RWPE2 (cell line): Measurements from ENCODE around the gene ZNF329.

Source experiments
- ATAC-seq: fragments of 200-7000 bp; cut with Tn5 transposase; 3 replicates; pipeline ENCODE4 v1.9.1; 2021; ENCODE audit warnings: low read depth
- DNase-seq: peaks from one replicate; pipeline ENCODE4 v3.0.0-alpha.2; 2020; ENCODE audit warnings: low spot score
- H3K27ac ChIP-seq: fragments of 450-650 bp; 2 replicates; pipeline ENCODE4 v1.5.1; 2017; ENCODE audit warnings: mild to moderate bottlenecking; ENCODE audit not compliant: poor library complexity, severe bottlenecking
- H3K27me3 ChIP-seq: fragments of 250-450 bp; sonication (Bioruptor Pico); 2 replicates; pipeline ENCODE4 v1.5.1; 2021; ENCODE audit warnings: mild to moderate bottlenecking, moderate library complexity; ENCODE audit not compliant: insufficient read depth, poor library complexity, severe bottlenecking
- H3K36me3 ChIP-seq: fragments of 250-450 bp; sonication (Bioruptor Pico); 2 replicates; pipeline ENCODE4 v1.5.1; 2020; ENCODE audit warnings: low read depth, mild to moderate bottlenecking, moderate library complexity
- H3K4me1 ChIP-seq: fragments of 250-450 bp; sonication (Bioruptor Pico); 2 replicates; pipeline ENCODE4 v1.5.1; 2021; ENCODE audit warnings: mild to moderate bottlenecking, moderate library complexity; ENCODE audit not compliant: insufficient read depth, poor library complexity, severe bottlenecking
- H3K4me3 ChIP-seq: fragments of 250-450 bp; sonication (Bioruptor Pico); 2 replicates; pipeline ENCODE4 v1.5.1; 2021; ENCODE audit warnings: mild to moderate bottlenecking, moderate library complexity; ENCODE audit not compliant: severe bottlenecking
- H3K9me3 ChIP-seq: fragments of 250-450 bp; sonication (Bioruptor Pico); 2 replicates; pipeline ENCODE4 v1.5.1; 2021; ENCODE audit warnings: mild to moderate bottlenecking, moderate library complexity; ENCODE audit not compliant: severe bottlenecking
- TF ChIP-seq, protein P1 (sequence below): fragments of 450-650 bp; IDR thresholded peaks from one replicate; pipeline ENCODE4 v1.5.1; 2017; ENCODE audit warnings: mild to moderate bottlenecking, moderate library complexity; ENCODE audit not compliant: poor library complexity, severe bottlenecking

Gene ZNF329

DNA sequence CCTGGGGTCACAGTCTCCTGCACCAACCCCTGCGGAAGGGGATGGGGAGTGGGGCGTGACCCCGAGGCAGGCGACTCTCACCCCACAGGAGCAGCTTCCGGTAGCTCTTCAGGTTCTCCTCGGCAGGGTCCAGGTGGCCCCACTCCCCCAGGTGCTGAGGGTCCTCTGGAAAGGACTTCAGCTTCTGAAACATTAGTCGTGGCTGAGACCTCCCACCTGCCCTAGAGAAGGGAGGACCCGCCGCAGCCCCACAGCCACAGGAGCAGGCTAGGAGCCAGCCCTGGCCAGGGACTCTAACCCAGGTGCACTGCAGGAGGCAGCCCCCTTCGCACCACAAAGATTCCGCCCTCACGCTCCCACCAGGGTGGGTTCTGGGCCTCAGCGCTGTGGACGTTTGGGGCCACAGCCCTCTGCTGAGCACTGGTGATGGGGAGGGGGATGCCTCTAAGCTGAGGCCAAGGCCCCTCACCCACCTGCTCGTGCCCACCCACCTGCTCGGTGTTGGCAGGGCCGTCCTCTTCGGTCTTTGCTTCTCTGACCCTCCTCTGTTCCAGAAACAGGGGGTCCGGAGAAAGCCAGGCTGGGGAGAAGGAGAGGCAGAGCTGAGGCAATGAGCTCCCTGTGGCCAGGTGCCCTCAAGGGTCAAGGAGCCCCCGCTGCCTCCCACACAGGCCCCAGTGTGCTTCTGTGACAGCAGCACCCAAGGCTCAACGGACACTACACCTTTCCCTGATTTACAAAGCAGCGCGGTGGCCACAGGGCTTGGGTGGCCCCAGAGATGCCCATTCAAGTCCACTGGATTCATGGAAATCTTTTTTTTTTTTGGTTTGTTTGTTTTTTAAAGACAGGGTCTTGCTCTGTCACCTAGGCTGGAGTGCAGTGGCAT, 63.5 kb downstream of the ZNF329 start:
- no peaks in the 10 kb centered on the region for H3K4me1 ChIP-seq
- H3K27ac ChIP-seq: no peak overlapping the region
- H3K9me3 ChIP-seq: peaks cover 17% of the 10 kb centered on the region
- ATAC-seq (no peak), DNase-seq (no peak)
- H3K27me3 ChIP-seq: no peaks in the 10 kb centered on the region
- TF ChIP-seq, protein P1, sequence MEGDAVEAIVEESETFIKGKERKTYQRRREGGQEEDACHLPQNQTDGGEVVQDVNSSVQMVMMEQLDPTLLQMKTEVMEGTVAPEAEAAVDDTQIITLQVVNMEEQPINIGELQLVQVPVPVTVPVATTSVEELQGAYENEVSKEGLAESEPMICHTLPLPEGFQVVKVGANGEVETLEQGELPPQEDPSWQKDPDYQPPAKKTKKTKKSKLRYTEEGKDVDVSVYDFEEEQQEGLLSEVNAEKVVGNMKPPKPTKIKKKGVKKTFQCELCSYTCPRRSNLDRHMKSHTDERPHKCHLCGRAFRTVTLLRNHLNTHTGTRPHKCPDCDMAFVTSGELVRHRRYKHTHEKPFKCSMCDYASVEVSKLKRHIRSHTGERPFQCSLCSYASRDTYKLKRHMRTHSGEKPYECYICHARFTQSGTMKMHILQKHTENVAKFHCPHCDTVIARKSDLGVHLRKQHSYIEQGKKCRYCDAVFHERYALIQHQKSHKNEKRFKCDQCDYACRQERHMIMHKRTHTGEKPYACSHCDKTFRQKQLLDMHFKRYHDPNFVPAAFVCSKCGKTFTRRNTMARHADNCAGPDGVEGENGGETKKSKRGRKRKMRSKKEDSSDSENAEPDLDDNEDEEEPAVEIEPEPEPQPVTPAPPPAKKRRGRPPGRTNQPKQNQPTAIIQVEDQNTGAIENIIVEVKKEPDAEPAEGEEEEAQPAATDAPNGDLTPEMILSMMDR: no peak
- no peaks in the 10 kb centered on the region for H3K36me3 ChIP-seq
- H3K4me3 ChIP-seq: no peak overlapping the region

GRCh38 chr19:58085348-58085875, 65.2 kb downstream of the ZNF329 start:
- DNase-seq (no peak), ATAC-seq (no peak)
- Histone ChIP-seq H3K4me1 (no peaks in the 10 kb centered on the region), H3K27me3 (no peaks in the 10 kb centered on the region), H3K36me3 (no peaks in the 10 kb centered on the region), H3K27ac (no peak overlapping the region), H3K9me3 (peaks cover 17% of the 10 kb centered on the region), H3K4me3 (no peak overlapping the region)
- TF ChIP-seq, protein P1: no peak

DNA sequence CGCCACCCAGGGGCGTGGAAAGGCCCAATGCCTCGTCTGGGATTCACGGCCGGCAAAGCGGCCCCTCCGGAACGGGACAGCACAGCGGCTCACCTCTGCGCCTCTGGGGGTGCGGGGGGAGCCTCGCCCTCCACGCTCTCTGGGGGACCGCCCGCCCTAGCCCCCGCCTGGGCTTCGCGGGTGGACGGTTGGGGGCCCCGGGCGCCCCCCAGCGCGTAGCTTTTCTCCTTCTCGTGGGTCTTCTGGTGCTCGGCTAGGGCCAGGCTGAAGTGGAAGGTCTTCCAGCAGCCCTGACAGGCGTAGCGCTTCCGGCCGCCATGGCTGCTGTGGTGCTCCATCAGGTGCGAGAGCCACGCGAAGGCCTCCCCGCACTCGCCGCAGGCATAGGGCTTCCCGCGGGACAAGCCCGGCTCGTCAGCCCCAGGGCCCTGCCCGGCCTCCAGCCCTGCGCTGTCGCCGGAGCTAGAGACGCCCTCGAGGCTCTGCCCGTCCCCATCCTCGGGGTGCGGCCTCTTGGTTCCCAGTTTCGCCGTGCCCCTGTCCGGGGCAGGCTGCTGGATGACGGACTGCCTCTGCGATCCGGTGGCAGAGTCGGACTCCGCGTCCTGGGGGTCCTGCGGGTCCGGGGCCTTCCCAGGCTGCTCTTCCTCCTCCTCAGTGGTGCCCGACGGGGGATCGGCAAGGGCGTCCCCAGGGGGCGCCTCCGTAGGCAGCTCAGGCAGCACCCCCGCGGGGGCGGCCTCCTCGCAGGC, 65.8 kb downstream of the ZNF329 start:
- H3K9me3 ChIP-seq: peaks cover 17% of the 10 kb centered on the region
- no peaks in the 10 kb centered on the region for H3K27me3 ChIP-seq
- H3K4me3 ChIP-seq: no peak overlapping the region
- no peaks in the 10 kb centered on the region for H3K36me3 ChIP-seq
- DNase-seq (no peak), ATAC-seq (no peak)
- H3K27ac ChIP-seq: no peak overlapping the region
- TF ChIP-seq, protein P1: no peak
- H3K4me1 ChIP-seq: no peaks in the 10 kb centered on the region

GRCh38 chr19:58083021-58083420, 67.6 kb downstream of the ZNF329 start:
- Histone ChIP-seq H3K9me3 (peaks cover 15% of the 10 kb centered on the region), H3K27me3 (no peaks in the 10 kb centered on the region), H3K36me3 (no peaks in the 10 kb centered on the region), H3K4me3 (no peak overlapping the region), H3K27ac (no peak overlapping the region), H3K4me1 (no peaks in the 10 kb centered on the region)
- TF ChIP-seq, protein P1: no peak
- DNase-seq: no peak
- ATAC-seq: no peak
